Stimulated activated CD8-positive, alpha-beta memory T cell treated with anti-CD3 and anti-CD28 coated beads, Interleukin-2, amount 100 ng/mL, for 1 hour (primary cell): Measurements from ENCODE around the gene ENOPH1.
A peak's percentile ranks its signal among the peaks of the same experiment; 100 is the strongest.
"Not testable (repeated sequence)": the region's sequence is repeated elsewhere in the genome, so short reads cannot be mapped to it uniquely, and the experiment has no call there.

ENCODE experiments used
- DNase-seq, 2 donors: peaks; one replicate each; pipeline ENCODE4 v3.0.0-alpha.2; 2020; ENCODE audit warnings: low read depth in 2 of 2

Gene ENOPH1

DNA sequence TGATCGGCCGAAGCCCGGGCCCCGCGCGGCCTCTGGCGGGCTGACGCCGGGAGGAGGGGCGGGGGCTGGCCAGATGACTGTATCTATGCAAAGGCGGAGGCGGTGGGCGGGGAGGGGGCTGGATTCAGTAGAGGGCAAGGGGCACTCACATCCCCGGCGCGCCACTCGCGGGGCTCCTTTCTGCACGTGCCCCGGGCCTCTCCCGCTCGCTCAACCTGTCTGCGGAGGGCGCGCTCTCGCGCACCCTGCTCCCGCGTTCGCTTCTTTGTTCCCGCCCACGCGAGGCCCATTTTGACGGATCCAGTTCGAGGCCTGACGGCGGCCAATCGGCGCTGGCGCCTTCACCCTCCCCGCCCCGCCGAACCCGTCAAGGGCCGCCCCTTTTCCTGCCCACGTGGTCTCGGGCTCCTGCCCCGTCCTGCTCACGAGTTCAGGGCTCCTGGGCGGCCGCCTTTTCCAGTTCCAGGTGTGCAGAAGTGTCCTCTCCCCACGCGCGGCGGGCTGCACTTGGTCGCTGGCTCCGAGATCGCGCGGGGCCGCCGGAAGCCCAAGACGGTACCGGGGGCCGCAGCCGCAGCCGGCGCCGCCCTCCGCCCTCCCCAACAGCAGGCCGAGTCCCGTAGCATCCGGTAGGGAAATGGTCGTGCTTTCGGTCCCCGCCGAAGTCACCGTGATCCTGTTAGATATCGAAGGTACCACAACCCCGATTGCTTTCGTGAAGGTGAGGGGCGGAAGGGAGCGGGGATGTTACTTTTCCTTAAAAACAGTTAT lies at the start of gene ENOPH1, which contains the start of gene HNRNPDL:
TSS of gene ENOPH1 (plus strand) at position 398 of the 771 bp plus-strand sequence. CDS start at position 638, 240 bp downstream.
TSS of gene HNRNPDL (minus strand) at position 270 of the 771 bp plus-strand sequence. CDS start 772 bp downstream, outside the sequence.
- DNase-seq = peak; percentile 87 to 96

DNA sequence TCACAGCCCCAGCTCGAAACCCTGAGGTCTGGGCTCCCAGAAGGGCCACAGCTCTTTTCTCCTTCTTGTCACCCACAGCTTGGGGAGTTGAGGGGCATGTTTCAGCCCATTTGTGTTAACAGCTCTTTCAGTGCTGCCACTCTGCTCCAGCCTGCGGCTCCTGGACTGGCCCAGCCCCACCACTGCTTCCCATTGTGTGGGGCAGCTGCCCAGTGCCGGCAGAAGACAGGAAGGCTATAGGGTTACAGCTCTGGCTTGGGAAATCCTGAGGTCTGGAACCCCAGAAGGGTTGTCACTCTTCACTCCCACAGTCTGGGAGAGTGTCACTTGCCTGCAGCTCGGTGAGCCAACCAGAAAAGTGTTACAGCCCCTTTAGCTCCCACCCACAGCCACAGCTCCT lies 49.6 kb upstream of the ENOPH1 start:
- no peak for DNase-seq

DNA sequence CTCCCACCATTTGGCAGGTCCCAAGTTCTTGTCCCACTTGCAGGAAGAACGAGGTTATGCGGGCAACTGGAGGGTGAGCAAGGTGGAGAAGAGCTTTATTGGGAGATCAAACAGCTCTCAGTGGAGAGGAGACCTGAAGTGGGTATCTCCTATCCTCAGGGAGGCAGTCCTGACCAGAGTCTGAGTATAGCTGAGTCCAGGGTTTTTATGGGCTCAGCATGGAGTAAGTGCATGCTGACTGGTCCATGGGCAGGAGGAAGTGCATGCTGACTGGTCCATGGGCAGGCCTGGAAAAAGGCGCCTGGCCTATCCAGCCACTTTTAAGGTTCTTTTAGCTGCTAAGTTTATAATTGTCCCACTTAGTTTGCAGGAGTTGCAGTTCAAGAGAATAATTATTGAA lies 49.2 kb upstream of the ENOPH1 start:
- DNase-seq = no peak

DNA sequence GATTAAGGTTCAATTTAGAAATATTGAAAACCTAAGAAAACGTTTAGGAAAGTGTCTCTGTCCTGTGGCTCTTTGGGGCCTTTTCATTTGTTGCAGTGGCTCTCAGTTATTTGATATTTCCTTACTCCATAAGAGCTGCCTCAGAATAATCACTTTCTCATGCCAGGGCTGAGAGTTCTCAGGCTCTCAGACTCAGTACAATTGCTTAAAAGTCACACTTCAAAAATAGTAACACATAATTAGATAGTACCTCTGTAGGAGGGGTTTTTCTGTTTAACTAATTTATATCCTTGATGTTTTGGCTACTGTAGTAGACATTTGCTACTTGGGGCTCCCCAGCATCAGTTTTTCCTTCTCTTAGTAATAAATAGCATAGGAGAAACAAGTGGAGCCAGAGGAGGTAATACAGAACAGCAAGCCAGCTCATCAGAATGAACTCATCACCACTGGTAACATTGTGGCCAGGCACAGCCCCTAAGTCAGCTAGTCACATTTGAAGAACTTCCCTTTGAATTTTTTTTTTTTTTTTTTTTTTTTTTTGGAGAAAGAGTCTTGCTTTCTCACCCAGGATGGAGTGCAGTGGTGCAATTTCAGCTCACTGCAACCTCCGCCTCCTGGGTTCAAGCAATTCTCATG lies 48.6 kb upstream of the ENOPH1 start:
- DNase-seq = no peak

GRCh38 chr4:82382751-82383150 lies 47.6 kb upstream of the ENOPH1 start:
- no peak for DNase-seq

- DNase-seq = not testable (repeated sequence)
Observed at GRCh38 chr4:82386312-82386711, 44.1 kb upstream of the ENOPH1 start.

GRCh38 chr4:82388405-82388804 lies 42.0 kb upstream of the ENOPH1 start:
- DNase-seq = no peak

DNA sequence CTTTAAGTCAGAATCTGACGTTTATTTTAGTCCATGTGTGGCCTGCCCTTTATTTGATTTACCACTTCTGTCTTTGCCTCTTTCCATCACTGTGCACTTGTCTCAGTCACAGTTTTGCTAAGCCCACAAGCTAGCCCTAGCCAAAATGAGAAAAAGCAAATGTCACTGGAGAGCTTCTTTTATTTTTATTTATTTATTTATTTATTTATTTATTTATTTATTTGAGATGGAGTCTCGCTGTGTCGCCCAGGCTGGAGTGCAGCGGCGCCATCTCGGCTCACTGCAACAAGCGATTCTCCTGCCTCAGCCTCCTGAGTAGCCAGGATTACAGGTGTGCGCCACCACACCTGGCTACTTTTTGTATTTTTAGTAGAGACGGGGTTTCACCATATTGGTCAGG lies 40.3 kb upstream of the ENOPH1 start:
- not testable (repeated sequence) for DNase-seq

DNA sequence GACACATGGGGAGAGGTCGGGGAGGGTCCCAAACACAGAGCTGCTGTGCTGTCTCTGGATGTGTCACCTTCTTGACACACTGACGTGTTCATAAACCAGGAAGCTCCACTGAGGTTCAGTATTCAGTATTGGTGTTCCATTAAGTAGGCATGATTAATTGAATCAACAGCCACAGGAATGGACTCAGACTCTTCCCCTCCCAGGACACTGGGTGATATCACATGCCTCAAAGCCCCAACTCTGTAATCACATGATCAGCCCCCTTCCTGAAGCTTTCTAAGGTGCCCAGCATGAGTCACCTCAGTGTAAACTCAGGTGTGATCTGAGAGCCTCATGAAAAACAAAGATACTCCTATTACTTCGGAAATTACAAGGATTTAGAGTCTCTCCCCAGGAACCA lies 35.5 kb upstream of the ENOPH1 start:
- DNase-seq = no peak

DNA sequence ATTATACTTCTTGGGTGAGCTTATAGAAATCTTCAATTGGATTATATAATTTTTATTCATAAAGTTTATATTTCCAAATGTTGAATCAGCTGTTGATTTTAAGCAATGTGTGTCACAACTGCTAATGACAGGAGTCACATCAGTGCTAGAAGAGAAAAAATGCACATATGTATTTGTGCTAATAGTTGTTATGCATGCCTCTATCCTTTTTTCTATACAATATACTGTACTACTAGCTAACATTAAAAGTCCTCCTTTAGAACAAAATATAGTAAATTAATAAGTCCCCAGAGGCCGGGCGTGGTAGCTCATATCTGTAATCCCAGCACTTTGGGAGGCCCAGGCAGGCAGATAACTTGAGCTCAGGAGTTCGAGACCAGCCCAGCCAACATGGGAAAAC lies 32.9 kb upstream of the ENOPH1 start:
- DNase-seq = no peak

DNA sequence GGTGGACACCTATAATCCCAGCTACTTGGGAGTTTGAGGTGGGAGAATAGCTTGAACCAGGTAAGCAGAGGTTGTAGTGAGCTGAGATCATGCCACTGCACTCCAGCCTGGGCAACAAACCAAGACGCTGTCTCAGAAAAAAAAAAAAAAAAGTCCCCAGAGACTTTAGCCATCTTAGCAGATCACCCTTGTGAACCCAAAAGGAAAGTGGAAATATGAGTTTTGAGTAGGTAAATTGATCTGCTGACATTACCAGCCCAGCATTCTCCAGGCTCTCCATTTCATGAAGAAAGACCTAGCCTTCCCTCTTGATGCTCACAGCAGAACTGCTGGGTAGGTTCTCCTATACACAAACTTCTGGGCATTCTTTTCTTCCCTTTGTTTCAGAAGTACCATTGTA lies 32.1 kb upstream of the ENOPH1 start:
- DNase-seq = no peak

- no peak for DNase-seq
Observed at GRCh38 chr4:82401600-82401999, 28.8 kb upstream of the ENOPH1 start.

- no peak for DNase-seq
Observed at GRCh38 chr4:82402196-82402775, 28.1 kb upstream of the ENOPH1 start.

DNA sequence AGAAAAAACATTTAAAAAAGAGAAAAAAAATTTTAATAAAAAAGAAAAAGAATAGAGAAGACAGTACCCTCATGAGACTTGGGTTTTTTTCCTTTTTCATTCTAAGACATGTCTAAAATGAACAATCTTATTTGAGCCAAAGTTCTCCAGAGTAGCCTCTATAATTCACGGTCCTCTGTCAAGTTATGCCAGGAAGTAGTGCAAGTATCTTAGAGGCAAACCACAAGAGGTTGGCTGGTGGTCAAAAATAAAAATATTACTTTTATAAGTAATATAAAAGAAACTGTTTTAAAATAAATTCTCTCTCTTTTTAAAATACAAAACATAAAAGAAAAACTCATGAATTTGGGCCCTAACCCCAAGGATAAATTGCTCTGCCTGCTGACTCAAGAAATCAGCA lies 26.7 kb upstream of the ENOPH1 start:
- DNase-seq = no peak

GRCh38 chr4:82415061-82415460 lies 15.3 kb upstream of the ENOPH1 start:
- not testable (repeated sequence) for DNase-seq

DNA sequence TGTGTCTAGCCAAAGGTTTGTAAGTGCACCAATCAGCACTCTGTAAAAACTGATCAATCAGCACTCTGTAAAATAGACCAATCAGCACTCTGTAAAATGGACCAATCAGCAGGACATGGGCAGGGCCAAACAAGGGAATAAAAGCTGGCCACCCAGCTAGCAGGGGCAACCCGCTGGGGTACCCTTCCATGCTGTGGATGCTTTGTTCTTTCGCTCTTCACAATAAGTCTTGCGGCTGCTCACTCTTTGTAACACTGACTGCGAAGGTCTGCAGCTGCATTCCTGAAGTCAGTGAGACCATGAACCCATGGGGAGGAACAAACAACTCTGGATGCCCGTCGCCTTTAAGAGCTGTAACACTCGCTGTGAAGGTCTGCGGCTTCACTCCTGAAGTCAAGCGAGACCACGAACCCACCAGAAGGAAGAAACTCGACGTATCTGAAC lies 14.4 kb upstream of the ENOPH1 start:
- no peak for DNase-seq

GRCh38 chr4:82419451-82419850 lies 10.9 kb upstream of the ENOPH1 start:
- DNase-seq = no peak

DNA sequence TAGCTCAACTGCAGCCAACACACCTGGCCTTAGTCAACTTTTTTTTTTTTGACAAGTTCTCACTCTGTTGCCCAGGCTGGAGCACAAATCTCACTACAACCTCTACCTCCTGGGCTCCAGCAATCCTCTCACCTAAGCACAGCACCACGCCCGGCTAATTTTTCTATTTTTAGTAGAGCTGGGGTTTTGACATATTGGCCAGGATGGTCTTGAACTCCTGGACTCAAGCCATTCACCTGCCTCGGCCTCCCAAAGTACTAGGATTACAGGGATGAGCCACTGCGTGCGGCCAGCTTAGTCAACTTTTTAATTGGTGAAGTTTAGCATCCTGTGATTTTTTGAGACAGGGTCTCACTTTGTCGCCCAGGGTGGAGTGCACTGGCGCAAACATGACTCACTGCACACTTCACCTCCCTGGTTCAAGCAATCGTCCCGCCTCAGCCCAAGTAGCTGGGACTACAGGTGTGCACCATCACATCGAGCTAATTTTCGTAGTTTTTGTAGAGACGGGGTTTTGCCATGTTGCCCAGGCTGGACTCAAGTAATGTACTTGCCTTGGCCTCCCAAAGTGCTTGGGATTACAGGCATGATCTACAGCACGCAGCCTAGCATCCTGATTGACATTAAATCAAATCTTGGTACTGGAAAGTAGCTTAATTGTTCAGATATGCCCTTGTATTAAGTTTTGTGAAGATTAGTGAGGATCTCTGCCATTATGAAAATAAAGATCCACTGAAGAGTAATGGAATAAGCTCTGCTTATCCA lies 8.4 kb upstream of the ENOPH1 start:
- no peak for DNase-seq

- no peak for DNase-seq
Observed at GRCh38 chr4:82422616-82423015, 7.8 kb upstream of the ENOPH1 start.

DNA sequence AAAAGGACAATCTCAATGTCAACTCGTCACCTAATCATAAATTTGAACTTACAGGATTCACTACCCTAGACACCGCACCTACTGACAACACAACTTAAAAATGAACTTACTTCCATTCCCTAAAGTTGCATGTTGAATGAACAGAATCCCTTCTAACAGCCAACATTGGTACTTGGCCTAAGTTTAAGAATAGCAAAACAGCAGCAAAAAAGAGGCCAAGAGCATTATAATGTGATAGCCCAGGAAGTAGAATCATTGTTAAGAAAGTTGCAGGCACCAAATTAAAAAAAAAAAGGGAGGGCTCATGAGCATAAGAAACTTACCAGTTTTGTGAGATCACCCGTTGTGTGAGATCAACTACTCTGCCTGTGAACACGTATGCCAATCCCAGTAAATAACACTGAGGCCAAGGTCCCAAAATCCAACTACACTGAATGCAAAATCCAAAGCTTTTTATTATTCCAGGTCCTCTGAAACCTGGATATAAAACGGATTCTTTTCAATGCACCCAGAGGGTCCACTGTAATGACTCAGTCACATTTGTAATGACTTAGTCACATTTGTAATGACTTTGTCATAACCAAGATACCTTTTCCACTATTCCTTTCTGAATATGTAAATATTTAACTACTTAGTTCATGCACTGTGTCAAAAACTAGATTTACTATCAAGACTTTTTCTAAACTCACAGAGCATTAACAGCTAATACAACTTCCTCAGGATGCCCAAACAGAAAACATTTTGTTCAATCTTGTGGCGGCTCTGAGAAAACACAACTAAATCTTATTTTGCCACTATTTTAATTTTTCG lies 6.9 kb upstream of the ENOPH1 start:
- DNase-seq = no peak

DNA sequence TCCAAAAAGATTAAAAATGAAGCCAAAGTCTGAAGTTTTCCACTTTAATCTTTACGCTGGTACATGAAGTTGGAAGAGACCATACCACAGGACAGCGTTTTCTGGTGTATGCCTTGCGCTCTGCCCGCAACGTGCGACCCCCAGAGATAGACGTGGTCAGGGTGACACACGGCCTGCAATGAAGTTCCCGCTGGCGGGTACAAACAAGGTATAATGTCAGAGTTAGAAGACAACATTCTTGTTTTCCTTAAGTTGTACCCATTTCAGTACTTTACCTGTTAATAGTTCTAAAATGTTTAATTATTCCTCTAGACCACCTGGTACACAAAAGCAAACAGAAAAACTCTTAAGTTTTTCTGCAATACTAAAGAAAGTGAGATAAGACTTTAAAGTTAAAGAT lies 4.9 kb upstream of the ENOPH1 start:
- DNase-seq = no peak
